Gastroesophageal sphincter (tissue), 4 donors: ENCODE results near the gene SMPD3. TPM values are rescaled to one million over a fixed set of nuclear protein-coding genes. Genes with fewer than 3 reads are reported as not detected.

Source experiments
- ATAC-seq: fragments of 150-250 bp; one replicate; pipeline ENCODE4 v1.9.1; 2016; ENCODE audit warnings: mild to moderate bottlenecking, moderate library complexity
- H3K27ac ChIP-seq, 4 donors: fragments of 200-600 bp; sonication (generic) in 3 of 4; 1 replicate in 3 of 4; 2 replicates in 1 of 4; pipeline ENCODE4 v1.5.1; 2016 to 2019
- H3K27me3 ChIP-seq: fragments of 200-600 bp; sonication (generic); one replicate; pipeline ENCODE4 v1.5.1; 2019
- H3K36me3 ChIP-seq, 2 donors: fragments of 200-600 bp; sonication (generic); one replicate each; pipeline ENCODE4 v1.5.1; 2019; ENCODE audit warnings: control low read depth in 1 of 2
- H3K4me1 ChIP-seq, 3 donors: fragments of 200-600 bp; sonication (generic); 1 replicate in 2 of 3; 2 replicates in 1 of 3; pipeline ENCODE4 v1.5.1; 2016 to 2019; ENCODE audit warnings: control low read depth in 2 of 3
- H3K4me3 ChIP-seq, 2 donors: fragments of 200-600 bp; sonication (generic); one replicate each; pipeline ENCODE4 v1.5.1; 2019; ENCODE audit warnings: mild to moderate bottlenecking in 1 of 2, moderate library complexity in 1 of 2
- H3K9me3 ChIP-seq, 3 donors: fragments of 200-600 bp; sonication (generic); one replicate each; pipeline ENCODE4 v1.5.1; 2017 to 2019; ENCODE audit warnings: control low read depth in 2 of 3
- EP300 ChIP-seq: sonication (generic); formaldehyde crosslinking; IDR thresholded peaks from one replicate; pipeline ENCODE4 v1.6.1; 2017; ENCODE audit warnings: antibody characterized with exemption, mild to moderate bottlenecking
- POLR2A ChIP-seq, 2 donors: fragments of 450-650 bp; IDR thresholded peaks; one replicate each; pipeline ENCODE4 v1.6.1; 2017; ENCODE audit warnings: antibody characterized with exemption in 2 of 2, mild to moderate bottlenecking in 2 of 2, moderate library complexity in 1 of 2
- POLR2AphosphoS5 ChIP-seq: sonication (generic); formaldehyde crosslinking; IDR thresholded peaks from one replicate; pipeline ENCODE4 v1.6.1; 2017; ENCODE audit warnings: antibody characterized with exemption
- WGBS, 2 donors: methylation state at CpG; one replicate each; pipeline ENCODE4 v1.1.5; 2018; ENCODE audit warnings: low coverage in 1 of 2; 5-methylcytosine and 5-hydroxymethylcytosine counted together
- total RNA-seq, 4 donors: library from RNA; depleted of rRNA; stranded (reverse); fragments of >200 nt; gene quantifications; one replicate each; pipeline ENCODE4 v1.1.0, GENCODE V29; 2016
- TF ChIP-seq, protein P1 (sequence below), 4 experiments: fragments of 200-600 bp in 2 of 4; fragments of 450-650 bp in 2 of 4; sonication (generic) in 1 of 4; IDR thresholded peaks; one replicate each; pipeline ENCODE4 v1.5.1; 2017 to 2019; ENCODE audit warnings: antibody characterized with exemption in 4 of 4, mild to moderate bottlenecking in 2 of 4, moderate library complexity in 2 of 4

SMPD3 gene
- total RNA-seq, 4 donors from 2014 or later = 0.08 to 0.94 (median 0.77) TPM; not detected in 1

DNA sequence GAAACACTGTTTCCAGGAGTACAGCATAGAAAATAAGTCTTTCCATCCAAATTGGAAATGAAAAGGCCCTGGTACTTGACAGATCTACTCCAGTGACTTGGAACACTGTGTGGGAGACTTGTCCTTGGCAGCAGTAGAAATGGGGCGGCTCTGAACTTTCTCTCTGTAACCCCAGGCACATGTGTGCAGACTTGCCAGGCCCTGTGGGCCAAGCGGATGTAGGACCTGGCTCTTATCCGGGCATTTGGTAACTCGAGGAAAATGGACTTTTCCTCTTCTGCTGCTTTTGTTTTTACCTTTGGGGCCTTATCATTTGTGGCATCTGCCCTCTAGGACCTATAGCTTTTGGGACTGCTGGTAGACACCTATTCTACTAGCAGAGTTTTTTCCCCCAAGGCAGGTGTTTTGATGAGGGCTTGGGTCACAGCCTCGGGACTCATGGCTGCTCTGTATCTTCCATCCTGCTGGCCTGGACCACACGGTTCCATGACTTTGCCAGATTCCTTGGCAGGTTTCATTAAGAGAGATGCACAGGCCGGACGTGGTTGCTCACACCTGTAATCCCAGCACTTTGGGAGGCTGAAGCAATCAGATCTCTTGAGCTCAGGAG, 43.5 kb downstream of the SMPD3 start:
- peaks cover 27% of the 10 kb centered on the region for H3K27me3 ChIP-seq
- no peaks in the 10 kb centered on the region for H3K36me3 ChIP-seq
- no peak for ATAC-seq
- H3K9me3 ChIP-seq = no peaks in the 10 kb centered on the region
- 66 to 87% methylated on average over 4 to 7 of the region's 8 CpGs for WGBS, 2 donors
- peaks cover 0 to 7% (median 0%) of the 10 kb centered on the region in 3 donors for H3K4me1 ChIP-seq
- H3K27ac ChIP-seq = no peak overlapping the region
- H3K4me3 ChIP-seq = no peak overlapping the region
- TF ChIP-seq EP300 (no peak), POLR2AphosphoS5 (no peak), POLR2A (IDR thresholded peaks at IDR 0.05) (no peak)
- TF ChIP-seq, protein P1, sequence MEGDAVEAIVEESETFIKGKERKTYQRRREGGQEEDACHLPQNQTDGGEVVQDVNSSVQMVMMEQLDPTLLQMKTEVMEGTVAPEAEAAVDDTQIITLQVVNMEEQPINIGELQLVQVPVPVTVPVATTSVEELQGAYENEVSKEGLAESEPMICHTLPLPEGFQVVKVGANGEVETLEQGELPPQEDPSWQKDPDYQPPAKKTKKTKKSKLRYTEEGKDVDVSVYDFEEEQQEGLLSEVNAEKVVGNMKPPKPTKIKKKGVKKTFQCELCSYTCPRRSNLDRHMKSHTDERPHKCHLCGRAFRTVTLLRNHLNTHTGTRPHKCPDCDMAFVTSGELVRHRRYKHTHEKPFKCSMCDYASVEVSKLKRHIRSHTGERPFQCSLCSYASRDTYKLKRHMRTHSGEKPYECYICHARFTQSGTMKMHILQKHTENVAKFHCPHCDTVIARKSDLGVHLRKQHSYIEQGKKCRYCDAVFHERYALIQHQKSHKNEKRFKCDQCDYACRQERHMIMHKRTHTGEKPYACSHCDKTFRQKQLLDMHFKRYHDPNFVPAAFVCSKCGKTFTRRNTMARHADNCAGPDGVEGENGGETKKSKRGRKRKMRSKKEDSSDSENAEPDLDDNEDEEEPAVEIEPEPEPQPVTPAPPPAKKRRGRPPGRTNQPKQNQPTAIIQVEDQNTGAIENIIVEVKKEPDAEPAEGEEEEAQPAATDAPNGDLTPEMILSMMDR (IDR thresholded peaks at IDR 0.05) = no peak

DNA sequence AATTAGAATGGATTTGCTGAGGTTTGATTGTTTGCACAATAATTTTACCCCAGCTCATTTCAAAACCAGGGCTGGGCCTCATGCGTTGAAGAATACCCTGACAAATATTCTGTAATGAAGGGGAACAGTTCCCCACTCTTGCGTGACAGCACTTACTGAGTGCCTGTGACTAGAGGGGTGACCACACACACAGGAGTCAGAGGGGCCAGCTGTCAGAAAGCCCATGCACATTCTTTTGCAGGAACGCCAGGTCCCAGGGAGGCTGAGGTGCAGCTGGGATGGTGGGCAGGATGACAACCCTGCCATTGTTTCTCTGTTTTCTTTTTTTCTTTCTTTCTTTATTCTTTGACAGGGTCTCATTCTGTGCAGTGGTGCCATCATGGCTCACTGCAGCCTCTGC, 44.6 kb downstream of the SMPD3 start:
- no peaks in the 10 kb centered on the region for H3K9me3 ChIP-seq
- no peak for ATAC-seq
- TF ChIP-seq POLR2A (IDR thresholded peaks at IDR 0.05) (no peak), EP300 (no peak), POLR2AphosphoS5 (no peak)
- TF ChIP-seq, protein P1 (IDR thresholded peaks at IDR 0.05) = no peak
- WGBS, 2 donors = 78 to 87% methylated on average over 3 of the region's 3 CpGs
- peaks cover 0 to 7% (median 0%) of the 10 kb centered on the region in 3 donors for H3K4me1 ChIP-seq
- no peak overlapping the region for H3K4me3 ChIP-seq
- H3K27ac ChIP-seq = no peak overlapping the region
- no peaks in the 10 kb centered on the region for H3K36me3 ChIP-seq
- peaks cover 16% of the 10 kb centered on the region for H3K27me3 ChIP-seq

DNA sequence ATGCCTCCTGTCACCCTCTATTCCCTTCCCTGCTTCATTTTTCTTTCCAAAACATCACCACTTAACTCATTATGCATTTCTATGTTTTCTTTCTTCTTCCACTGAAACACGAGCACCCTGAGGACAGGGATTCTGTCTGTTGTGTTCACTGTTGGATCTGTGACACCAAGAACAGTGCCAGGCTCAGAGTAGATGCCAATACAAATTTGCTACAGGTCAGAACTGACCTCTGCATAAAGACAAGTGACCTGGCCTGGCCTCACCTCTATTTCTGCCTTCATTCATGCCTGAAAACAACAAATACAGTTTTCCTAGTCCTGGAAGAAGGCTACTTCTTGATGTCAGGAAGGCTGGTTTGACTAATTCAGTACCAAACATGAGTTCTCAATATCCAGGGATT, 45.1 kb downstream of the SMPD3 start:
- Histone ChIP-seq H3K9me3 (no peaks in the 10 kb centered on the region), H3K36me3 (no peaks in the 10 kb centered on the region), H3K27ac (no peak overlapping the region), H3K4me3 (no peak overlapping the region), H3K27me3 (peaks cover 11% of the 10 kb centered on the region), H3K4me1 (peaks cover 0 to 7% (median 0%) of the 10 kb centered on the region in 3 donors)
- no peak for ATAC-seq
- WGBS, 2 donors = 60% methylated on average over 1 of the region's 1 CpG; no CpG with 5 or more reads in 1 of the 2 donors
- TF ChIP-seq POLR2AphosphoS5 = no peak
- no peak for TF ChIP-seq POLR2A (IDR thresholded peaks at IDR 0.05)
- no peak for TF ChIP-seq EP300
- TF ChIP-seq, protein P1 (IDR thresholded peaks at IDR 0.05) = no peak

DNA sequence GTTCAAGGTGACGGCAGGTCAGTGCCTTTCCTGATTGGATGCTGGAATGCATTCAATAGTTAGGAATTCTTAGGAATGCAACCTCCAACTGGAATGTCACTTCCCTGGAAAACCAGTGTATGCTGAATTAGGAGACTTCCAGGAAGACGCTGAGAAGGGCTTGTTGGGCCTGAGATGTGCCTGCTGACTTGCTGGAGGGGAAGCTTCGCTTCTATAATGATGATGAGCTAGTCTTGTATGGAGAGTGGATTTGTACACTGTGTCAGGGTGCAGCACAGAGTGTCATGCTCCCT, 45.6 kb downstream of the SMPD3 start:
- 80 to 100% methylated on average over 1 to 2 of the region's 3 CpGs for WGBS, 2 donors
- peaks cover 13% of the 10 kb centered on the region for H3K27me3 ChIP-seq
- no peak for ATAC-seq
- H3K36me3 ChIP-seq = no peaks in the 10 kb centered on the region
- no peak overlapping the region for H3K27ac ChIP-seq
- no peaks in the 10 kb centered on the region for H3K9me3 ChIP-seq
- no peak for TF ChIP-seq POLR2A (IDR thresholded peaks at IDR 0.05)
- TF ChIP-seq, protein P1 (IDR thresholded peaks at IDR 0.05) = no peak
- no peak for TF ChIP-seq POLR2AphosphoS5
- TF ChIP-seq EP300 = no peak
- peaks cover 0 to 7% (median 0%) of the 10 kb centered on the region in 3 donors for H3K4me1 ChIP-seq
- no peak overlapping the region for H3K4me3 ChIP-seq
